Esophagus mucosa (tissue), 1 donor: ENCODE data around the gene FKBP15. TPM values are rescaled to one million over a fixed set of nuclear protein-coding genes. Genes with fewer than 3 reads are reported as not detected.

Experiments used
- ATAC-seq: fragments of 200-7000 bp; cut with Tn5 transposase; one replicate; pipeline ENCODE4 v1.9.1; 2020
- total RNA-seq: library from RNA; stranded (reverse); gene quantifications from one replicate; pipeline ENCODE4 v1.2.4, GENCODE V29; 2023
- donor health status: DM: yes; HTN: yes; CAD: no.

The FKBP15 gene
- total RNA-seq, 1 donor from 2014 or later: 18.8 TPM

DNA sequence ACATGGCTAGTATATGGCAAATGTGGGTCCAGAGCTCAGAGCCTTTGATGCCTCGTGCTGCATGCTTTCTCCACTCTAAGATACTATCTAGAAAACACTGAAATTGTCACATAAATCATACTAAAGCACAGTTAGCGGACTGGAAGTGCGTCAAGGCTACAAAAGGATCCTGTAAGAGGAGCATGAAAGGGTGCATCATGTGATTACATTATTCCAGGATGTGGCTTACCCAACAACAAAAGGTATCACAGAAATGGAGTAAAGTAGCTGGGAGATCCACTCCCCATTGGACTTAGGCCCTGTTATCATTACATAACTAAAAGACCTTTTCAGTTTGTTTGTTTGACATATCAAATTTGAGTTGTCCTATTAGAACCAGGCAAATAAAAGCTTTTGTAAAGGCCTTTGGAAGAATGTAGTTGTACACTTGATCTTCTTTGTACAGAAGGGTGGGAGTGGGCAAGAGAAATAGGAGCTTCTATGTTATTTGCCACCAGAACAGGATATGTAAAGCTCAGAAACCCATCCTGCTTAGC is 7.1 kb upstream of the FKBP15 start:
- no peak for ATAC-seq

GRCh38 chr9:113227436-113227835 is 6.4 kb upstream of the FKBP15 start:
- ATAC-seq: no peak

- ATAC-seq: no peak
These were observed 2.9 kb upstream of the FKBP15 start for GRCh38 chr9:113223963-113224362.

DNA sequence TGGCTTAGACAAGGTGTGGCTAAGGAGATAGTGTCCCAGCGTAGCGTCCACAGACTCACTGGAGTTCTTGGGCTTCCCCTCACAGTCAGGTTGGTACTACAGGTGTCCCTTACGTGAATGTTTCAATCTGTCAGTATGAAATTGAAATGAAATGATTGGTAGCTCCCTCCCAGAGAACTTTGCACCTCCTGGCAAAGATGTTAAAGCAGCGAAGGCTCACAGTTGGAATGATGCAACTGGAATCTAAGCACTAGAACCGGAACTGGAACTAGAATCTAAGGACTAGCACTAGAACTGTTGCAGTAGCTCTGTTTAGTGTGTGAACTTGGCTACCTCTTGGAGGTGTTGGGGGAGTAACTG is 1.4 kb upstream of the FKBP15 start:
- ATAC-seq: no peak

DNA sequence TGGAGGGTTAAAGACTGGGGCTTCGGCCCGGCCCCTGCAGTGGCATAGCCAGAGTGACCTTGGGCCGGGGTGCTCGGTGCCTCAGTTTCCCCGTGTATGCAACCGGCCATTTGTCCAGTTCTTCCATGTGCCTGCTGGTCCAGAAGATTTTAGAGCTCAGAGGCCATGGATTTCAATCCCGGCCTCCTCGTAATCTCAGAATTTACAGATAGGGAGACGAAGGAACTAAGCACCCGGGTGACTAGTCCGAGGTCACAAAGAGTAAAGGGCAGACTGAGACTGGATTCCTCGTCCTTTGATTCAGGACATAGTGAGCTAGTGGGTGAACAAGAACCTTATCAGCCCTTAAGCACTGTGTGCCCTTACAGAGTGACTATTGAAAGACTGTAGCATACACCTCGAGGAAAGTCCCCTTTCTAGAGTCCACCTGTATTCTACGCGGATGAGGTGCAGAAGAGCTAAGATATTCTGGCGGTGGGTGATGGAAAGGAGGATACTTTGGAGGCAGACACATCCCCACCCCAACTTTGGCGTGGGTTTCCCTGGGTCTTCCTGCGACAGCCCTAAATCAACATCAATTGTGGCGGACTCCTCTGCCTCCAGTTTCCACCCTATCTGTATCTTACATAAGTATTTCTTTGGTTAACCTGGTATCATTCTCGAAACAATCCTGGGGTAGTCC is 864 bp upstream of the FKBP15 start:
- peak; percentile 3 for ATAC-seq

DNA sequence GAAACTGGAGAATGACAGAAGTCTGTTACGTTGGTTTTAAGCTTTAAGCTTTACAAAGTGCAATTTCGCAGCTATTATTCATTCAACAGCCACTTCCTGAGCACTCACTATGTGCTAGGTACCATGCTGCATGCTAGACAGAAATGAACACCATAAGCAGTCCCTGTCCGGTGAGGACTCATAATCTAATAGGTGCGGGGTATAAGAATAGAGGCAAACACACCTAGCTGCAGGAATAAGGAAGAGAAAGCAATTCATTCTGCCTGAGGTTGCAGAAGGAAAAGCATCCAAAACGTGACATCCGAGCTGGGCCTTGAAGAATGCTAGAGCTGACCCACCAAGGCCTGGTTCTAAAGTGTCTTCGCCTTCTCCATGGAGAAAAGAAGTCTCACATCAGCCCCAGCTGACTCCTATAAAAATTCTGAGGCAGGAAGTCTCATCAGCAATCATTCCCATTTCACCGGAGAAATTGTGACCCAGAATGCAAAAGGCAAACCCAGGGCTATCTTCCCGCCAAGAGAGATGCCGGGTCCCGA is 542 bp downstream of the FKBP15 start:
- ATAC-seq: peak; percentile 14

DNA sequence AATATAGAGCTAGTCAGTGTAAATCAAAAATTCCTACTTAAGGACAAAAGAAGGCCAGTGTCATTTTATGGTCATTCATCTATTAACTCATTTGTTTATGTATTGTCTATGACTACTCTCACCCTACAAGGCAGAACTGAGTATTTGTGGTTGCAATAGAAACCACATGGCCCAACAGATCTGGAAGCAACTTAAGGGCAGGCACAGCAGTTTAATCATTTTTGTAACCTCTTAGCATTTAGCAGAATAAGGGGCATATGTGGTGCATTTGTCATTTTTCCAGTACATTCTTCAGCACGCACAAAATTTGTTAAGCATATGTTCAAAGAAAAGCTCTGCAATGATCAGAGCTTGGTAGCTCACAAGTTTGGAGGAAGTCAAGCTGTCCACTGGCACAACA is 1.1 kb downstream of the FKBP15 start:
- no peak for ATAC-seq

DNA sequence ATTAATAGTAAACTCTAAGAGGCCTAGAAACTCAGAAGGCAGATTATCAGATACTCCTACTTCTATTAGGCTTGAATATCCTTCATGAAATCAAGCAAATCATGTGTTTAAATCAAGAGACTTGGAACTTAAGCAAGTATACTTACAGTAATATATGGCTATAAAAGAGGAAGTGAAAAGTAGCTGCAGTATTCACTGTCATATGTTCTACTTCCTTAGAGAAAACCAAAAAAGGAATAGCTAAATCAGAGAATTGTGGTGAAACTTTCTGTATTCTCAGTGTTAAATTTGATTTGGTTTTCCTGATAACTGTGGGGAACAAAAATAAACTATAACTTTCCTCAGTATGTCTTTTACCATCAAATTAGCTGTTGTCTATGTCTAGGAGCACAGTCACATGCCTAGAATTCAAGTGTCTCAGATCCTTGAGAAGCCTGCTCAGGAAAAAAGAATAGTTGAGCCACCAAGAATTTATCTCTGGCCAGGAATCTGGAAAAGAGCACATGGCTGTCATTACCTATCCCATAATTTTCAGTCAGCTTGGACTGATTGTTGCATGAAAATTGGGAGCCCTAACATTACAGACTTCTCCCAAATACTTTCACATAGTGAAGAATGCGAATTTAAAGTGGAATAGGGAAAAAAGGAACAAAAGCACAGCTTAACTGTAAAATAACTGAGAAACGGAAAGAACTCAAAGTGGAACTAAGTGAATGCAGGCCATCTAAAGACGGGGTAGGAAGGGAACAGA is 1.7 kb downstream of the FKBP15 start:
- no peak for ATAC-seq

DNA sequence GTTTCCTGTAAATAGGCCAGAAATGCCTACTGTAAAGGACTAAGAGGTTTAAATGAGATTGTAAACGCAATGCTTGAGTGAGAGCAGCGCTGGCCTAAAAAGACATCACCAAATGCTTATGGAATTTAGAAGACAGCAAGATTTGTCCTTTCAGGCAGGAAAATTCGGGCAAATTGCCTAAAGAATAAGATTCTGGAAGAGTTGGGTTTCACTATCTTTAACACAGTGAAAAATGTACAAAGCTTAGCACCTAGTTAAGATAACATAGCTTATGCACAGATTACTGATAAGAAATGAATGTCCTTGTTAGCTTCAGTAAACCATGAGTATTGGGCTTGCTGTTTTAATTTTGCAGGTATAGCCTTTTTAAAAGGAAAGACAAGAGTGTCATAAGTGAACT is 4.7 kb downstream of the FKBP15 start:
- no peak for ATAC-seq

DNA sequence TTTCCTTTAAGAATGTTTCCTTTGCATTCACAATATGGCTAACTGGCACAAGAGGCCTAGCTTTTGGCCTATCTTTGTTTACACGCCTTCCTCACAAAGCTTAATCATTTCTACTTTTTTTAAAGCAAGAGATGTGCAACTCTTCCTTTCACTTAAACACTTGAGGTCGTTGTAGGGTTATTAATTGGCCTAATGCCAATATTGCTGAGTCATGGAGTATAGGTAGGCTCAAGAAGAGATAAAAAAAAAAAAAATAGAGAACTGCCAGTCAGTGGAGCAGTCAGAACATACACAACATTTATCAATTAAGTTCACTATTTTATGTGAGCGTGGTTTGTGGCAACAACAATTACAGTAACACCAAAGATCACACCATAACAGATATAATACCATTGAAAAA is 5.9 kb downstream of the FKBP15 start:
- peak; percentile 61 for ATAC-seq

GRCh38 chr9:113210815-113211214 is 10.3 kb downstream of the FKBP15 start:
- ATAC-seq: no peak

- no peak for ATAC-seq
These were observed 15.2 kb downstream of the FKBP15 start for GRCh38 chr9:113205861-113206260.

- no peak for ATAC-seq
These were observed 15.6 kb downstream of the FKBP15 start for GRCh38 chr9:113205432-113205831.

- no peak for ATAC-seq
These were observed 21.3 kb downstream of the FKBP15 start for GRCh38 chr9:113199683-113200329.

GRCh38 chr9:113192455-113192854 is 28.6 kb downstream of the FKBP15 start:
- no peak for ATAC-seq

- ATAC-seq: peak; percentile 98
These were observed 33.0 kb downstream of the FKBP15 start for GRCh38 chr9:113187929-113188595.

DNA sequence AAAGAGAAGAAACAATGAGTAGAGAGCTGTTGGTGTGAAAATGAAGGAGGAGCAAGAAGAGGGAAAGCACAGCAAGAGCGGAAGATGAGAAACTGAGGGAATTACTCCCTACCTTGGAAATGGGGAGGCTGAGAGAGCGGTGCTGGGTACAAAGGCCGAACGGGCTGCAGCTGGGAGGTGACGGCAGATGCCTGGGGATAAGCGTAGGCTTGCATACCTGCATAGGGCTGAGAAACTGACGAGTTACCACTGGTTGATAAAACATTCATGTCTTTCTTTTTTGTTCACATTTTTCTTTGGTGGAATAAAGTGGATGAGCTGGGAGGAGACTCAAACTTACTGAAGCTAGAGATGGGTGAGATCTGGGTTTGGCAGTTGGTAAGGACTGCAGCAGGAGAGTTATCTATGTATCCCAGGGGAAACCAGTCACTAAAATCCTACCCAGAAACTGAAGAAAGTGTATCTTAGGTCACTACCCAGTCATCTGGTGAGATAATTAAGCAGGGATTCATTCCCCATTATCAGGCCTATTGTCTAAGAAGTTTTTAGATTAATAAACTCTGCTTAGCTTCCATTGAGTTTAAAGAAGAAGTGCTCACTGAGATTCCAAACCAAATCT is 34.8 kb downstream of the FKBP15 start:
- ATAC-seq: peak; percentile 19

GRCh38 chr9:113185271-113185670 is 35.8 kb downstream of the FKBP15 start:
- no peak for ATAC-seq

- peak; percentile 46 for ATAC-seq
These were observed 36.5 kb downstream of the FKBP15 start for GRCh38 chr9:113184539-113184938.

DNA sequence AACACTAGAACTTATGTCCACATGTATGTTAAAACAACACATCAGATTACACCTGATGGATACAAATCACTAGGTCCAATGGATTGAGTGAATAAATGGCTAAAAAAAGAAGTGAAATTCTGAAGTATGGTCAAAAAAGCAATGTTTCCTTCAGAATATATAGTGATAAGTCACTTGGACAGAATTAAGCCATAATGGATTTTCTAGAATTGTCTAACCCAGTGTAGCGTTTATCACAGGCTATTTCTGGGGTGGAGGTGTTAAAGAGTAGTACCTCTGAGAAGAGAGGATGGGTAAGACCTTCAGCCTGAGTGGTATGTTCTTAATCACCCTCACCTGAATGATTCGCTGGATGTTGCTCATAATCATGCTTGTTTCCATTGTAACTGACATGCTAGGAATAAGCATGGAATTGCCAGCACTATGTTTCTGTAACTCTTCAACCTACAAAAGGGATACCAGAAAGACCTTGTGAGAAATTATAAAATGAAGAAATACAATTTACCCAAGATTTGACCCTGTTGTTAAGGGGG is 37.1 kb downstream of the FKBP15 start:
- no peak for ATAC-seq

GRCh38 chr9:113181165-113181564 is 39.9 kb downstream of the FKBP15 start:
- ATAC-seq: no peak

DNA sequence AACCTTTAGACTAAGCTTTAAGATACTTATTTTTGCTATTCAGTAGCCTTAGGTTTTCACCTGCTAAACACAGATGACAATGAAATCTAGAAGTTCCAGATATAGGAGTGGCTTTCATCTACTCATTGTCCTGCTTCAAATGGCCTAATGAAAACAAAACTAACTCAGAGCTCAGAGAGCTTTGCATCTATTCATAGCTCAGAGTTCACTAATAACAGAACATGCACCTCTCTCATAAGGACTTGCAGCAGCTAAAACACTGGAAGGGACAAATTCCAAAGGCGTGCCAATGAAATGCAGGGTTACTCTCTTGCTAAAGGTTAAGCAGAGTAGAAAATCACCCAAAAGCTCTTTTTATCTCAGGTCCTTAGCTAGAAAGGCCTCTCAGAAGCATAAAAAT is 41.2 kb downstream of the FKBP15 start:
- no peak for ATAC-seq
